Stimulated activated effector memory CD8-positive, alpha-beta T cell treated with anti-CD3 and anti-CD28 coated beads, Interleukin-12 subunit alpha, Interleukin-12 subunit beta, amount 100 ng/mL, for 72 hours (primary cell): Measurements from ENCODE around the gene LRWD1.
"Not testable (repeated sequence)": the region's sequence is repeated elsewhere in the genome, so short reads cannot be mapped to it uniquely, and the experiment has no call there.

Experiments
- ATAC-seq: fragments of 150-1000 bp; cut with Tn5 transposase; 2 replicates; pipeline ENCODE4 v1.10.0; 2021
- DNase-seq, 2 donors: peaks; one replicate each; pipeline ENCODE4 v3.0.0; 2021 to 2022; ENCODE audit warnings: low spot score in 2 of 2
- H3K27ac Mint-ChIP-seq: one replicate; pipeline ENCODE4 v1.8.0; 2022; ENCODE audit warnings: mild to moderate bottlenecking, mixed read lengths
- H3K36me3 Mint-ChIP-seq: one replicate; pipeline ENCODE4 v1.8.0; 2022; ENCODE audit warnings: mild to moderate bottlenecking, mixed read lengths
- H3K4me1 Mint-ChIP-seq: one replicate; pipeline ENCODE4 v1.8.0; 2022; ENCODE audit warnings: mixed read lengths
- H3K4me3 Mint-ChIP-seq: one replicate; pipeline ENCODE4 v1.8.0; 2022; ENCODE audit warnings: mild to moderate bottlenecking, mixed read lengths
- H3K9me3 Mint-ChIP-seq: one replicate; pipeline ENCODE4 v1.8.0; 2022; ENCODE audit warnings: mixed read lengths

Gene LRWD1

GRCh38 chr7:102469972-102470825 is 5.4 kb downstream of the LRWD1 start:
- Mint-ChIP-seq H3K9me3 (no peaks in the 10 kb centered on the region), H3K4me3 (no peak overlapping the region), H3K4me1 (peaks cover 19% of the 10 kb centered on the region), H3K36me3 (peaks cover 47% of the 10 kb centered on the region), H3K27ac (no peak overlapping the region)
- DNase-seq (no peak), ATAC-seq (no peak)

GRCh38 chr7:102471791-102472125 is 7.0 kb downstream of the LRWD1 start:
- peak overlapping the region; percentile 48 for H3K27ac Mint-ChIP-seq

GRCh38 chr7:102472126-102473041 is 7.6 kb downstream of the LRWD1 start:
- ATAC-seq (no peak), DNase-seq (no peak)
- Mint-ChIP-seq H3K4me3 (no peak overlapping the region), H3K36me3 (peaks cover 38% of the 10 kb centered on the region), H3K27ac (peak overlapping the region; percentile 48), H3K9me3 (no peaks in the 10 kb centered on the region), H3K4me1 (peaks cover 5% of the 10 kb centered on the region)

More at GRCh38 chr7:102471791-102472125, 7.0 kb downstream of the LRWD1 start:
- H3K4me1 Mint-ChIP-seq = peaks cover 8% of the 10 kb centered on the region
- H3K36me3 Mint-ChIP-seq = peaks cover 42% of the 10 kb centered on the region
- no peaks in the 10 kb centered on the region for H3K9me3 Mint-ChIP-seq
- no peak overlapping the region for H3K4me3 Mint-ChIP-seq
- DNase-seq (no peak), ATAC-seq (no peak)

GRCh38 chr7:102473271-102473991 is 8.6 kb downstream of the LRWD1 start:
- peaks cover 5% of the 10 kb centered on the region for H3K4me1 Mint-ChIP-seq
- H3K4me3 Mint-ChIP-seq = no peak overlapping the region
- peaks cover 38% of the 10 kb centered on the region for H3K36me3 Mint-ChIP-seq
- ATAC-seq = no peak
- H3K9me3 Mint-ChIP-seq = no peaks in the 10 kb centered on the region
- H3K27ac Mint-ChIP-seq = no peak overlapping the region
- DNase-seq = peak in 1 of 2 donors; percentile 1

- not testable (repeated sequence) for H3K4me1 Mint-ChIP-seq, H3K4me3 Mint-ChIP-seq, H3K27ac Mint-ChIP-seq, ATAC-seq, H3K9me3 Mint-ChIP-seq
- H3K36me3 Mint-ChIP-seq = peaks cover 32% of the 10 kb centered on the region
- DNase-seq = peak in 1 of 2 donors; percentile 1
These were observed 9.3 kb downstream of the LRWD1 start for GRCh38 chr7:102474116-102474515.

GRCh38 chr7:102474736-102475435 is 10.1 kb downstream of the LRWD1 start:
- not testable (repeated sequence) for H3K9me3 Mint-ChIP-seq, ATAC-seq, DNase-seq, H3K4me1 Mint-ChIP-seq, H3K27ac Mint-ChIP-seq, H3K4me3 Mint-ChIP-seq
- H3K36me3 Mint-ChIP-seq = peaks cover 29% of the 10 kb centered on the region

GRCh38 chr7:102478314-102479208 is 13.8 kb downstream of the LRWD1 start, which contains the start of gene POLR2J:
Gene POLR2J, minus strand, starts transcription at chr7:102478922. Its CDS starts 62 bp downstream, at chr7:102478860.
- H3K4me1 Mint-ChIP-seq, H3K9me3 Mint-ChIP-seq, H3K36me3 Mint-ChIP-seq: not testable (repeated sequence)
- Mint-ChIP-seq H3K27ac (peak within 1 kb of the TSS; percentile 32), H3K4me3 (peak within 1 kb of the TSS; percentile 69)
- DNase-seq = peak; percentile 64 to 96
- ATAC-seq = peak; percentile 89

- peak; percentile 39 for ATAC-seq
- H3K36me3 Mint-ChIP-seq, H3K9me3 Mint-ChIP-seq, H3K4me3 Mint-ChIP-seq, H3K27ac Mint-ChIP-seq, H3K4me1 Mint-ChIP-seq, DNase-seq: not testable (repeated sequence)
These were observed 14.4 kb downstream of the LRWD1 start for GRCh38 chr7:102479209-102479584.

- H3K27ac Mint-ChIP-seq, H3K4me3 Mint-ChIP-seq, H3K36me3 Mint-ChIP-seq, H3K9me3 Mint-ChIP-seq, H3K4me1 Mint-ChIP-seq, ATAC-seq: not testable (repeated sequence)
- peak in 1 of 2 donors; percentile 66 for DNase-seq
These were observed 15.3 kb downstream of the LRWD1 start for GRCh38 chr7:102479982-102480637.

- H3K36me3 Mint-ChIP-seq, H3K4me3 Mint-ChIP-seq, H3K4me1 Mint-ChIP-seq, H3K27ac Mint-ChIP-seq, H3K9me3 Mint-ChIP-seq, ATAC-seq: not testable (repeated sequence)
- peak in 1 of 2 donors; percentile 54 for DNase-seq
These were observed 17.2 kb downstream of the LRWD1 start for GRCh38 chr7:102481962-102482361.

- not testable (repeated sequence) for H3K27ac Mint-ChIP-seq, H3K4me1 Mint-ChIP-seq, DNase-seq, H3K36me3 Mint-ChIP-seq, H3K9me3 Mint-ChIP-seq, ATAC-seq, H3K4me3 Mint-ChIP-seq
These were observed 19.5 kb downstream of the LRWD1 start for GRCh38 chr7:102484317-102484716.

GRCh38 chr7:102490529-102491075 is 25.8 kb downstream of the LRWD1 start:
- peak; percentile 66 for ATAC-seq
- not testable (repeated sequence) for H3K4me1 Mint-ChIP-seq, H3K4me3 Mint-ChIP-seq, H3K36me3 Mint-ChIP-seq, H3K27ac Mint-ChIP-seq, H3K9me3 Mint-ChIP-seq
- DNase-seq = peak in 1 of 2 donors; percentile 87

GRCh38 chr7:102493220-102493935 is 28.6 kb downstream of the LRWD1 start:
- H3K4me1 Mint-ChIP-seq, H3K9me3 Mint-ChIP-seq, H3K27ac Mint-ChIP-seq, DNase-seq, H3K4me3 Mint-ChIP-seq, H3K36me3 Mint-ChIP-seq: not testable (repeated sequence)
- peak; percentile 50 for ATAC-seq
